K562 (cell line): Measurements from ENCODE around the gene MDN1. TPM values are rescaled to one million over a fixed set of nuclear protein-coding genes. Genes with fewer than 3 reads are reported as not detected.

Experiments
- ARID4B ChIP-seq: sonication (generic); formaldehyde crosslinking; IDR thresholded peaks from 2 replicates; pipeline ENCODE4 v1.8.0; 2022; ENCODE audit warnings: mild to moderate bottlenecking, missing genetic modification reagents
- C11orf30 ChIP-seq: fragments of 450-650 bp; IDR thresholded peaks from 2 replicates; pipeline ENCODE4 v1.6.1; 2016; ENCODE audit warnings: low read depth, mild to moderate bottlenecking
- CCAR2 ChIP-seq: fragments of 200-400 bp; formaldehyde crosslinking; IDR thresholded peaks from 2 replicates; pipeline ENCODE4 v1.6.1; 2017; ENCODE audit warnings: mild to moderate bottlenecking, low read depth, low read length
- EP400 ChIP-seq: fragments of 450-650 bp; IDR thresholded peaks from 2 replicates; pipeline ENCODE4 v1.6.1; 2017; ENCODE audit warnings: antibody characterized with exemption, mild to moderate bottlenecking, moderate library complexity
- HOXB6 ChIP-seq: fragments of 250-450 bp; sonication (Bioruptor Pico); IDR thresholded peaks from 2 replicates; pipeline ENCODE4 v1.5.1; 2022; ENCODE audit warnings: mild to moderate bottlenecking, borderline replicate concordance
- IFI16 ChIP-seq: fragments of 250-450 bp; sonication (Bioruptor Pico); IDR thresholded peaks from 2 replicates; pipeline ENCODE4 v2.1.2; 2022; ENCODE audit warnings: mild to moderate bottlenecking, inconsistent platforms
- ILK ChIP-seq: fragments of 450-650 bp; IDR thresholded peaks from 2 replicates; pipeline ENCODE4 v1.6.1; 2016; ENCODE audit warnings: missing genetic modification characterization, low read depth, mild to moderate bottlenecking, missing compliant biosample characterization, moderate library complexity, borderline replicate concordance
- KDM2B ChIP-seq: fragments of 250-450 bp; sonication (Bioruptor Pico); IDR thresholded peaks from 2 replicates; pipeline ENCODE4 v1.8.0; 2021; ENCODE audit warnings: mild to moderate bottlenecking, moderate library complexity
- MAFK ChIP-seq: IDR thresholded peaks from 2 replicates; pipeline ENCODE4 v1.6.1; 2011; ENCODE audit warnings: low read length, improper control_type of control experiment
- NFE2L1 ChIP-seq: fragments of 450-650 bp; IDR thresholded peaks from 2 replicates; pipeline ENCODE4 v1.6.1; 2016; ENCODE audit warnings: missing genetic modification characterization, low read depth, mild to moderate bottlenecking, missing compliant biosample characterization, moderate library complexity, borderline replicate concordance
- PTRF ChIP-seq: fragments of 450-650 bp; IDR thresholded peaks from 2 replicates; pipeline ENCODE4 v1.6.1; 2016; ENCODE audit warnings: mild to moderate bottlenecking, missing genetic modification characterization, missing compliant biosample characterization
- SMAD4 ChIP-seq: fragments of 250-450 bp; sonication (Bioruptor Pico); conservative IDR thresholded peaks from 2 replicates; pipeline ENCODE4 v1.8.0; 2021; ENCODE audit warnings: inconsistent platforms, mild to moderate bottlenecking, moderate library complexity
- SMARCA4 ChIP-seq: fragments of 450-650 bp; IDR thresholded peaks from 2 replicates; pipeline ENCODE4 v1.6.1; 2016
- SNAPC5 ChIP-seq: fragments of 250-450 bp; sonication (Bioruptor Pico); IDR thresholded peaks from 2 replicates; pipeline ENCODE4 v1.8.0; 2021; ENCODE audit warnings: moderate library complexity, mild to moderate bottlenecking, inconsistent platforms
- TAF1 ChIP-seq: IDR thresholded peaks from 2 replicates; pipeline ENCODE4 v1.6.1; 2011; ENCODE audit warnings: mild to moderate bottlenecking, low read length, moderate library complexity; ENCODE audit not compliant: insufficient read depth, control insufficient read depth, severe bottlenecking; ENCODE audit errors: extremely low read depth
- TCF15 ChIP-seq: fragments of 250-450 bp; sonication (Bioruptor Pico); IDR thresholded peaks from 2 replicates; pipeline ENCODE4 v1.8.0; 2022; ENCODE audit warnings: moderate library complexity, mild to moderate bottlenecking, inconsistent platforms
- TCF7 ChIP-seq: sonication (generic); IDR thresholded peaks from 2 replicates; pipeline ENCODE4 v1.6.1; 2016; ENCODE audit warnings: antibody characterized with exemption, borderline replicate concordance
- TEAD4 ChIP-seq, 2 experiments: sonication (generic) in 1 of 2; formaldehyde crosslinking in 1 of 2; IDR thresholded peaks; 2 replicates each; pipeline versions ENCODE4 v1.6.1 to v1.8.0; 2012 to 2022; ENCODE audit warnings: borderline replicate concordance in 1 of 2, inconsistent platforms in 1 of 2, low read length in 1 of 2, mild to moderate bottlenecking in 1 of 2, missing genetic modification reagents in 1 of 2
- XRCC3 ChIP-seq: fragments of 450-650 bp; IDR thresholded peaks from 2 replicates; pipeline ENCODE4 v1.6.1; 2017; ENCODE audit warnings: mild to moderate bottlenecking, moderate library complexity
- ZBTB5 ChIP-seq: fragments of 450-650 bp; IDR thresholded peaks from 2 replicates; pipeline ENCODE4 v1.6.1; 2017; ENCODE audit warnings: antibody characterized with exemption
- ZNF184 ChIP-seq: sonication (generic); formaldehyde crosslinking; IDR thresholded peaks from 2 replicates; pipeline ENCODE4 v1.5.0; 2020; ENCODE audit warnings: missing genetic modification reagents
- ZNF408 ChIP-seq: fragments of 250-450 bp; sonication (Bioruptor Pico); IDR thresholded peaks from 2 replicates; pipeline ENCODE4 v1.4.0; 2020; ENCODE audit warnings: low read depth, mild to moderate bottlenecking, moderate library complexity
- ZNF77 ChIP-seq: fragments of 250-450 bp; sonication (Bioruptor Pico); IDR thresholded peaks from 2 replicates; pipeline ENCODE4 v1.5.0; 2020
- polyA plus RNA-seq, 8 experiments: library from polyadenylated mRNA; depleted of rRNA in 4 of 8; stranded (reverse) in 5 of 8; unstranded in 3 of 8; fragments of >200 nt; fragmentation: Nextera tagmentation in 2 of 8; fragmentation: Illumina TruSeq in 1 of 8; extraction: Ambion mirVana in 2 of 8; extraction: Trizol in 1 of 8; gene quantifications; 2 replicates each; pipeline versions ENCODE4 v1.2.1 to v1.2.3, GENCODE V29; 2011 to 2014; ENCODE audit warnings: inconsistent platforms in 1 of 8, missing spikeins in 1 of 8
- total RNA-seq, 7 experiments: library from RNA; depleted of rRNA in 6 of 7; stranded (reverse); fragments of >200 nt in 6 of 7; fragmentation: Illumina TruSeq in 2 of 7; extraction: Trizol in 2 of 7; gene quantifications; 2 replicates each; pipeline versions ENCODE4 v1.2.1 to v1.2.3, GENCODE V29; 2011 to 2021; ENCODE audit warnings: low replicate concordance in 1 of 7

Gene MDN1
- total and polyA plus RNA-seq, 9 of the 15 experiments (the other 6 are each of a cell fraction or from before 2014, with no cell fraction given) = 25.6 to 93.6 (median 43.0) TPM

- no peak for TF ChIP-seq ARID4B
- TF ChIP-seq XRCC3 = no peak
- TF ChIP-seq MAFK = peak; percentile 85
- TF ChIP-seq NFE2L1 (tag) = no peak
- TF ChIP-seq C11orf30 = peak; percentile 87
- TF ChIP-seq PTRF = no peak
- no peak for TF ChIP-seq ZNF408 (CRISPR knock-in tag)
- no peak for TF ChIP-seq SMAD4 (CRISPR knock-in tag)
- TF ChIP-seq IFI16 = no peak
- TF ChIP-seq ZBTB5 = no peak
- TF ChIP-seq EP400 = no peak
- peak; percentile 23; the same call in 1 of the 2 replicates for TF ChIP-seq TEAD4 (IDR thresholded peaks at IDR 0.05; ENCODE audit: low read length)
- no peak for TF ChIP-seq TEAD4 (CRISPR knock-in tag; IDR thresholded peaks at IDR 0.05; ENCODE audit: borderline replicate concordance)
- TF ChIP-seq CCAR2 = no peak
- TF ChIP-seq TCF7 = no peak
- no peak for TF ChIP-seq ZNF184 (CRISPR knock-in tag)
- TF ChIP-seq KDM2B (CRISPR knock-in tag) = no peak
- TF ChIP-seq SMARCA4 = no peak
- no peak for TF ChIP-seq TCF15
- TF ChIP-seq ILK (tag) = no peak
- TF ChIP-seq HOXB6 = no peak
- TF ChIP-seq SNAPC5 (CRISPR knock-in tag) = no peak
- TF ChIP-seq ZNF77 = no peak
- no peak for TF ChIP-seq TAF1
Measured at GRCh38 chr6:89866024-89866678, 46.6 kb upstream of the MDN1 start (continued).
